Gastroesophageal sphincter (tissue), 4 donors: ENCODE measurements around the gene TSPOAP1. TPM values are rescaled to one million over a fixed set of nuclear protein-coding genes. Genes with fewer than 3 reads are reported as not detected.

Source experiments
- ATAC-seq: fragments of 150-250 bp; one replicate; pipeline ENCODE4 v1.9.1; 2016; ENCODE audit warnings: mild to moderate bottlenecking, moderate library complexity
- H3K27ac ChIP-seq, 4 donors: fragments of 200-600 bp; sonication (generic) in 3 of 4; 1 replicate in 3 of 4; 2 replicates in 1 of 4; pipeline ENCODE4 v1.5.1; 2016 to 2019
- H3K27me3 ChIP-seq: fragments of 200-600 bp; sonication (generic); one replicate; pipeline ENCODE4 v1.5.1; 2019
- H3K36me3 ChIP-seq, 2 donors: fragments of 200-600 bp; sonication (generic); one replicate each; pipeline ENCODE4 v1.5.1; 2019; ENCODE audit warnings: control low read depth in 1 of 2
- H3K4me1 ChIP-seq, 3 donors: fragments of 200-600 bp; sonication (generic); 1 replicate in 2 of 3; 2 replicates in 1 of 3; pipeline ENCODE4 v1.5.1; 2016 to 2019; ENCODE audit warnings: control low read depth in 2 of 3
- H3K4me3 ChIP-seq, 2 donors: fragments of 200-600 bp; sonication (generic); one replicate each; pipeline ENCODE4 v1.5.1; 2019; ENCODE audit warnings: mild to moderate bottlenecking in 1 of 2, moderate library complexity in 1 of 2
- H3K9me3 ChIP-seq, 3 donors: fragments of 200-600 bp; sonication (generic); one replicate each; pipeline ENCODE4 v1.5.1; 2017 to 2019; ENCODE audit warnings: control low read depth in 2 of 3
- EP300 ChIP-seq: sonication (generic); formaldehyde crosslinking; IDR thresholded peaks from one replicate; pipeline ENCODE4 v1.6.1; 2017; ENCODE audit warnings: antibody characterized with exemption, mild to moderate bottlenecking
- POLR2A ChIP-seq, 2 donors: fragments of 450-650 bp; IDR thresholded peaks; one replicate each; pipeline ENCODE4 v1.6.1; 2017; ENCODE audit warnings: antibody characterized with exemption in 2 of 2, mild to moderate bottlenecking in 2 of 2, moderate library complexity in 1 of 2
- POLR2AphosphoS5 ChIP-seq: sonication (generic); formaldehyde crosslinking; IDR thresholded peaks from one replicate; pipeline ENCODE4 v1.6.1; 2017; ENCODE audit warnings: antibody characterized with exemption
- WGBS, 2 donors: methylation state at CpG; one replicate each; pipeline ENCODE4 v1.1.5; 2018; ENCODE audit warnings: low coverage in 1 of 2; 5-methylcytosine and 5-hydroxymethylcytosine counted together
- total RNA-seq, 4 donors: library from RNA; depleted of rRNA; stranded (reverse); fragments of >200 nt; gene quantifications; one replicate each; pipeline ENCODE4 v1.1.0, GENCODE V29; 2016
- TF ChIP-seq, protein P1 (sequence below), 4 experiments: fragments of 200-600 bp in 2 of 4; fragments of 450-650 bp in 2 of 4; sonication (generic) in 1 of 4; IDR thresholded peaks; one replicate each; pipeline ENCODE4 v1.5.1; 2017 to 2019; ENCODE audit warnings: antibody characterized with exemption in 4 of 4, mild to moderate bottlenecking in 2 of 4, moderate library complexity in 2 of 4

The TSPOAP1 gene
- total RNA-seq, 4 donors from 2014 or later, result 7.4 to 44.8 (median 23.0) TPM

DNA sequence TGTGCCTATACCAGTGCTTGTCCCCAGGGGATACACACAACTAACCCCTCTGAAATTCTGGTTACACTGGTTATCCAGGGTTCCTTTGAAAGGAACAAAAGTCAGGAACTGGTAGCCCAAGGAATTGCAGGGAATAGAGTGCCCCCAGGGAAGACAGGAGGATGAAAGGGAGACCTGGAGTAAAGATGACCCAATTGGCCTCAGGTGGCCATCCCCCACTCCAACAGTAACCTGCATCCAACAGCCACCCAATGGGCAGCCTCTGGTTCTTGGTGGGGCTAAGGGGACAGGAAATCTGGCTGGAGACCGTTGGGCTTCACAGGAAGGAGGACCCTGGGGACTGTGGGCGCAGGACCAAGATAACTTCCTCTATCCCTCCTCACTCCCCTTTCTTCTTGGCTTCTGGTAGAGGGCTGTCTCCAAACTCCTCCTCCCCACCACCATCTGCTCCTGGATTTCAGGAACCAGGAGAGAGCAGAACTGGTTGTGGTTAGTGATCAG is 47.0 kb downstream of the TSPOAP1 start:
- 40% methylated on average over 1 of the region's 2 CpGs; no CpG with 5 or more reads in 1 of the 2 donors for WGBS, 2 donors

DNA sequence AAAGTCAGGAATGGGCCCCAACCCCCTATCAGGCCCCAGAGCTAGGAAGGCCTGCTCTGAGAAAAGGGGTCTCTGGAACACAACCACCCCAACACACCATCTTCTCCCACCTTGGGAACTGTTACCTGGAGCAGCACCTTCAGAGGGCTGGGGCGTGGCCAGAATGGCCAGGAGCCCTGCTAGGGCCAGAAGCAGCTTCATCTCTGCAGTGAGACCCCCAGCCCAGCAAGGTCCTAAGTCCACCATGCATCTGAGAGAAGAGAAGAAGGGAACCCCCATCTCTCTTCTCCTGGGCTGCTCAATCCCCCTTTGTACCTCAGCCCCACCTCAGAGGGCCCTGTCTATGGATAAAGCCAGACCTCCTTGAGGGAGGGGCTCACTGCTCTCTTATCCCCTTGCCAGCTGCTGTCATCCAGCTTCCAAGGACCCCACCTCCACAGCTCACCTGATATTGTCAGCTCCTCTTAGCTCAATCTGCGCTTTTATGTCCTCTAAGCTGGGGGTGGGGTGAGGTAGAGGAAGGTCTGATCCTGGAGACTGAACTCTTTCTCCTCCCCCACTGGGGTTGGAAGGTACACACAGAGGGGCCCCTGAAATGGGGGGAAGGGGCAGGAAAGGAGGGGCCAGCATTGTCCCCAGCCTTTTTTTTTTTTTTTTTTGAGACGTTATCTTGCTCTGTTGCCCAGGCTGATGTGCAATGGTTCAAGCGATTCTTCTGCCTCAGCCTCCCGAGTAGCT is 47.9 kb downstream of the TSPOAP1 start, which contains the start of gene MPO:
TSS of gene MPO (minus strand) at position 456 of the 738 bp plus-strand sequence. CDS start at position 279, 177 bp downstream.
- ATAC-seq, result no peak
- H3K27me3 ChIP-seq, result peaks cover 56% of the 10 kb centered on the region
- H3K4me1 ChIP-seq, result peaks cover 0 to 14% (median 0%) of the 10 kb centered on the region in 3 donors
- no peak for TF ChIP-seq POLR2A (IDR thresholded peaks at IDR 0.05)
- TF ChIP-seq EP300, result no peak
- TF ChIP-seq, protein P1, sequence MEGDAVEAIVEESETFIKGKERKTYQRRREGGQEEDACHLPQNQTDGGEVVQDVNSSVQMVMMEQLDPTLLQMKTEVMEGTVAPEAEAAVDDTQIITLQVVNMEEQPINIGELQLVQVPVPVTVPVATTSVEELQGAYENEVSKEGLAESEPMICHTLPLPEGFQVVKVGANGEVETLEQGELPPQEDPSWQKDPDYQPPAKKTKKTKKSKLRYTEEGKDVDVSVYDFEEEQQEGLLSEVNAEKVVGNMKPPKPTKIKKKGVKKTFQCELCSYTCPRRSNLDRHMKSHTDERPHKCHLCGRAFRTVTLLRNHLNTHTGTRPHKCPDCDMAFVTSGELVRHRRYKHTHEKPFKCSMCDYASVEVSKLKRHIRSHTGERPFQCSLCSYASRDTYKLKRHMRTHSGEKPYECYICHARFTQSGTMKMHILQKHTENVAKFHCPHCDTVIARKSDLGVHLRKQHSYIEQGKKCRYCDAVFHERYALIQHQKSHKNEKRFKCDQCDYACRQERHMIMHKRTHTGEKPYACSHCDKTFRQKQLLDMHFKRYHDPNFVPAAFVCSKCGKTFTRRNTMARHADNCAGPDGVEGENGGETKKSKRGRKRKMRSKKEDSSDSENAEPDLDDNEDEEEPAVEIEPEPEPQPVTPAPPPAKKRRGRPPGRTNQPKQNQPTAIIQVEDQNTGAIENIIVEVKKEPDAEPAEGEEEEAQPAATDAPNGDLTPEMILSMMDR (IDR thresholded peaks at IDR 0.05), result no peak
- H3K9me3 ChIP-seq, result no peaks in the 10 kb centered on the region
- H3K27ac ChIP-seq, result no peak within 1 kb of the TSS
- no peak within 1 kb of the TSS for H3K4me3 ChIP-seq
- H3K36me3 ChIP-seq, result no peaks in the 10 kb centered on the region
- 65 to 100% methylated on average over 2 of the region's 5 CpGs for WGBS, 2 donors

More for the DNA sequence above, 47.0 kb downstream of the TSPOAP1 start:
- ATAC-seq, result no peak
- peaks cover 0 to 14% (median 0%) of the 10 kb centered on the region in 3 donors for H3K4me1 ChIP-seq
- no peaks in the 10 kb centered on the region for H3K36me3 ChIP-seq
- no peak overlapping the region for H3K4me3 ChIP-seq
- no peak overlapping the region for H3K27ac ChIP-seq
- TF ChIP-seq POLR2A (IDR thresholded peaks at IDR 0.05) (no peak), EP300 (no peak), POLR2AphosphoS5 (no peak)
- TF ChIP-seq, protein P1 (IDR thresholded peaks at IDR 0.05), result no peak
- H3K27me3 ChIP-seq, result peaks cover 57% of the 10 kb centered on the region
- no peaks in the 10 kb centered on the region for H3K9me3 ChIP-seq

DNA sequence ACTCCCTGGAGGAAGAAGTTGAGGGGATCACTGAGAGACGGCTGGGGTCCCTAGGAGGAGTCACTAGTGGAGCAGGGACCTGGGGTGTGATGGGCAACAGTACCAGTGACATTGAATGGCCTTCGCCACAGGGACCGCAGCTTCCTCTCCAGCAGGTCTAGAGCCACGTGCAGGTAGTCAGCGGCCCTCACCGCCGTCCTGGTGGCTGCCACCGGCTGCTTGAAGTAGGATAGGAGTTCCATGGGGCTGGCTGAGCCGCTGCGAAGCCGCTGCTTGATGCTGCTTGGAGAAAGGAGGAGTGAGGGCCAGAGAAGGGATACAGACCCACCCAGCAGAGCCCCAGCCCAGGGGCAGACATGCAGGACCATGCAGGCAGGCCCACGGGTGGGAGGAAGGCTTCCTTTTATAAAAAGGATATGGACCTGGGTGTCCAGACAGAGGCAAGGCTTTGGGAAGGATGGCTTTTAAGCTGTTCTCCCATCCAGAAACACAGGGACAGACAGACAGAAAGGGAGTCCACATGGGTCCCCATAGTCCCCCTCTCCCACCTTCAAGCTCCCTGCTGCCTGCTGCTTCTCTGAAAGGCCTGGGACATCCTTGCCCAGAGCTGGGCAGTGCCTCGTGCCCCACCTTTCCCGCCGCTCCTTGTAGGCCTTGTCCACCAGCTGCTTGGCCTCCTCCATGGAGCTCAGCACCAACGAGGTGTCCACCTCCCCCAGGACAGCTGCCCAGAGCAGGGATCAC is 48.7 kb downstream of the TSPOAP1 start:
- WGBS, 2 donors, result 100% methylated on average over 1 of the region's 16 CpGs; no CpG with 5 or more reads in 1 of the 2 donors
- no peak for ATAC-seq
- Histone ChIP-seq H3K4me3 (peak overlapping the region in 1 of 2 donors; percentile 39), H3K27me3 (peaks cover 53% of the 10 kb centered on the region), H3K9me3 (no peaks in the 10 kb centered on the region), H3K27ac (no peak overlapping the region), H3K36me3 (no peaks in the 10 kb centered on the region), H3K4me1 (peaks cover 0 to 14% (median 0%) of the 10 kb centered on the region in 3 donors)
- no peak for TF ChIP-seq EP300

DNA sequence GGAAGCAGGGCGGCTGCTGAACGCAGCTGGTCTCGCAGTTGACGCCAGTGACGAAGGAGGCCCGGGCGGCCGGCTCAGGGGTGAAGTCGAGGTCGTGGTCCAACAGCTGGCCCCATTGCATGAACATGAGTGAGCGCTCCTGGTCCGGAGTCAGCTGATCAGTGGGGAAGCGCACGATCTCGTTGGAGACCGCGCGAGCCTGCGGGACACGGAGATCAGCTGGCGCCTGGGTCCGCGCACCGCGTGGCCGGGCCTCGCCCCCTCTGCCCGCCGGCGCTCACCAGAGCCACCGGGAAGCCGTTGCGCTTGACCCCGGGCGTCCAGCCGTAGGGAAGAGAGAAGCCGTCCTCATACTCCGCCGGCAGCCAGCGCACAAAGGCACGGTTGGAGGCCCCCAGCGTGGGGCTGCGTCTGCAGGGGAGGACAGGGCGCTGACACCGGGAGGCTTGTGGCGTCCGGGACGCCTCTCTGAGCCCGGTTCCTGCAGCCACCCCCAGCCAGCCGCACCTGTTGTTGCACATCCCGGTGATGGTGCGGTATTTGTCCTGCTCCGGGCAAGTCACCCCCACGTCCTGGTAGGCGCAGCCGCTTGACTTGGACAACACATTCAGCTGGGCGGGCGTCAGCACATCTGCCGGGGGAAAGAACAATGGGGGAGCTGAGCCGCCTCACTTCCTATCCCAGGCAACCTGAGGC is 49.4 kb downstream of the TSPOAP1 start:
- no peak for TF ChIP-seq POLR2AphosphoS5
- TF ChIP-seq, protein P1 (IDR thresholded peaks at IDR 0.05), result no peak
- no peak for TF ChIP-seq POLR2A (IDR thresholded peaks at IDR 0.05)
- no peak for TF ChIP-seq EP300
- peak overlapping the region in 2 of 4 donors; percentile 22 to 24 for H3K27ac ChIP-seq
- peak; percentile 74 for ATAC-seq
- peak overlapping the region in 1 of 2 donors; percentile 39 for H3K4me3 ChIP-seq
- H3K4me1 ChIP-seq, result peaks cover 0 to 14% (median 0%) of the 10 kb centered on the region in 3 donors
- H3K36me3 ChIP-seq, result no peaks in the 10 kb centered on the region
- no peaks in the 10 kb centered on the region for H3K9me3 ChIP-seq
- 20% methylated on average over 4 of the region's 60 CpGs; no CpG with 5 or more reads in 1 of the 2 donors for WGBS, 2 donors
- peaks cover 45% of the 10 kb centered on the region for H3K27me3 ChIP-seq

DNA sequence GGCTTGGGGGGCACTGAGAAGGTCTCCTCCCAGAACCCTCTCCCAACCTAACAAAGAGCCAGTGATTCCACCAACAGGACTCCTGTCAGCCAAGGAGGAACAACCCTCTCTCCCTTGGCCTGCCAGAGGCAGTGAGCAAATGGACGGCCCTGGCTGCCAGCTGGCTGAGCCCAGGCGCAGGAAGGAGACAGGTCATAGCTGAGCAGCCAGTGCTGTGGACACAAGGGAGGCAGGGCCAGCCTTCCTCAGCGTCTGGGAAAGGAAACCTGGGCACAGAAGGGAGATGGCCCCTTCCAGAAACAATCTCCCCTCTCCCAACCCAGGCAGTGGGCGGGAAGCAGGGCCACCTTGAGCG is 50.0 kb downstream of the TSPOAP1 start:
- Histone ChIP-seq H3K4me1 (peaks cover 0 to 14% (median 0%) of the 10 kb centered on the region in 3 donors), H3K27ac (peak overlapping the region in 2 of 4 donors; percentile 22 to 24), H3K36me3 (no peaks in the 10 kb centered on the region), H3K27me3 (peaks cover 44% of the 10 kb centered on the region), H3K9me3 (no peaks in the 10 kb centered on the region), H3K4me3 (peak overlapping the region in 1 of 2 donors; percentile 39)
- TF ChIP-seq POLR2A (IDR thresholded peaks at IDR 0.05) (no peak), EP300 (no peak), POLR2AphosphoS5 (no peak)
- TF ChIP-seq, protein P1 (IDR thresholded peaks at IDR 0.05), result no peak
- ATAC-seq, result peak; percentile 66
- WGBS, 2 donors, result no CpG with 5 or more reads among the region's 5 CpGs
